CD14-positive monocyte (primary cell): ENCODE data around the gene AKR1D1. TPM values are rescaled to one million over a fixed set of nuclear protein-coding genes. Genes with fewer than 3 reads are reported as not detected.
"Not testable (repeated sequence)": the region's sequence is repeated elsewhere in the genome, so short reads cannot be mapped to it uniquely, and the experiment has no call there.

Experiments used
- DNase-seq, 3 donors: peaks; one replicate each; pipeline ENCODE4 v3.0.0-alpha.2; 2011 to 2022
- H2AFZ ChIP-seq: 2 replicates; pipeline ENCODE4 v1.6.0; 2012; ENCODE audit warnings: mild to moderate bottlenecking, low read depth, low read length, inconsistent platforms; ENCODE audit not compliant: insufficient read depth, poor library complexity, severe bottlenecking
- H3K27ac ChIP-seq, 2 donors: 1 replicate in 1 of 2; 2 replicates in 1 of 2; pipeline ENCODE4 v1.5.1; 2012 to 2013; ENCODE audit warnings: low read length in 2 of 2, control low read depth in 1 of 2, inconsistent platforms in 1 of 2, low read depth in 1 of 2, mild to moderate bottlenecking in 1 of 2
- H3K27me3 ChIP-seq, 2 donors: one replicate each; pipeline versions ENCODE4 v1.6.0 to v1.6.1; 2011 to 2013; ENCODE audit warnings: low read length in 2 of 2; ENCODE audit not compliant: control insufficient read depth in 2 of 2, insufficient read depth in 2 of 2
- H3K36me3 ChIP-seq, 2 donors: replicated peaks in 1 of 2; 1 replicate in 1 of 2; 2 replicates in 1 of 2; pipeline versions ENCODE4 v1.5.1 to v1.6.1; 2012 to 2013; ENCODE audit warnings: low read length in 2 of 2, control low read depth in 1 of 2, inconsistent platforms in 1 of 2, mild to moderate bottlenecking in 1 of 2; ENCODE audit not compliant: insufficient read depth in 2 of 2, control insufficient read depth in 1 of 2
- H3K4me1 ChIP-seq, 2 donors: 1 replicate in 1 of 2; 2 replicates in 1 of 2; pipeline versions ENCODE4 v1.5.1 to v1.6.1; 2012 to 2013; ENCODE audit warnings: low read length in 2 of 2, control low read depth in 1 of 2, inconsistent platforms in 1 of 2, mild to moderate bottlenecking in 1 of 2, moderate library complexity in 1 of 2; ENCODE audit not compliant: insufficient read depth in 2 of 2, control insufficient read depth in 1 of 2
- H3K4me2 ChIP-seq: replicated peaks from 2 replicates; pipeline ENCODE3; 2012; ENCODE audit warnings: low read length, moderate library complexity, mild to moderate bottlenecking; ENCODE audit not compliant: poor library complexity, severe bottlenecking; ENCODE audit errors: extremely low read depth
- H3K4me3 ChIP-seq, 3 experiments: fragments of 200-600 bp in 1 of 3; sonication (generic) in 1 of 3; replicated peaks in 1 of 3; 1 replicate in 2 of 3; 2 replicates in 1 of 3; pipeline ENCODE4 v1.5.1; 2011 to 2013; ENCODE audit warnings: low read length in 3 of 3, mild to moderate bottlenecking in 3 of 3, control low read depth in 2 of 3, low read depth in 2 of 3, inconsistent platforms in 1 of 3, moderate library complexity in 1 of 3
- H3K79me2 ChIP-seq: 2 replicates; pipeline ENCODE4 v1.6.0; 2012; ENCODE audit warnings: mild to moderate bottlenecking, control low read depth, inconsistent platforms, low read length, moderate library complexity; ENCODE audit not compliant: insufficient read depth
- H3K9ac ChIP-seq: 2 replicates; pipeline ENCODE4 v1.6.0; 2017; ENCODE audit warnings: low read length, mild to moderate bottlenecking; ENCODE audit not compliant: insufficient read depth, poor library complexity, severe bottlenecking
- H3K9me3 ChIP-seq, 2 donors: replicated peaks in 1 of 2; 1 replicate in 1 of 2; 2 replicates in 1 of 2; pipeline versions ENCODE4 v1.5.1 to v1.6.1; 2012 to 2013; ENCODE audit warnings: low read length in 2 of 2, control low read depth in 1 of 2; ENCODE audit not compliant: control insufficient read depth in 1 of 2, insufficient read depth in 1 of 2
- H4K20me1 ChIP-seq: 2 replicates; pipeline ENCODE4 v1.6.0; 2012; ENCODE audit warnings: mild to moderate bottlenecking, low read length, control low read depth, moderate library complexity; ENCODE audit not compliant: insufficient read depth
- H3K27ac Mint-ChIP-seq, 7 donors: one replicate each; pipeline ENCODE4 v1.8.0; 2020; ENCODE audit warnings: mild to moderate bottlenecking in 7 of 7, mixed read lengths in 7 of 7, moderate library complexity in 6 of 7, inconsistent platforms in 2 of 7
- H3K27me3 Mint-ChIP-seq, 3 donors: one replicate each; pipeline ENCODE4 v1.8.0; 2021 to 2022; ENCODE audit warnings: low read depth in 3 of 3, mild to moderate bottlenecking in 3 of 3, mixed read lengths in 3 of 3, moderate library complexity in 3 of 3, inconsistent platforms in 1 of 3
- H3K36me3 Mint-ChIP-seq, 2 donors: one replicate each; pipeline ENCODE4 v1.8.0; 2020; ENCODE audit warnings: mixed read lengths in 2 of 2, inconsistent platforms in 1 of 2, mild to moderate bottlenecking in 1 of 2
- H3K4me1 Mint-ChIP-seq: one replicate; pipeline ENCODE4 v1.8.0; 2020; ENCODE audit warnings: mild to moderate bottlenecking, mixed read lengths
- H3K4me3 Mint-ChIP-seq, 2 donors: one replicate each; pipeline ENCODE4 v1.8.0; 2020; ENCODE audit warnings: mild to moderate bottlenecking in 2 of 2, mixed read lengths in 2 of 2, moderate library complexity in 1 of 2
- H3K9me3 Mint-ChIP-seq, 7 donors: one replicate each; pipeline ENCODE4 v1.8.0; 2020 to 2022; ENCODE audit warnings: mixed read lengths in 7 of 7, mild to moderate bottlenecking in 6 of 7, moderate library complexity in 6 of 7, inconsistent platforms in 2 of 7
- WGBS: methylation state at CpG from one replicate; pipeline ENCODE4 v1.1.5; 2013; ENCODE audit warnings: missing lambda C conversion rate; ENCODE audit not compliant: insufficient coverage; 5-methylcytosine and 5-hydroxymethylcytosine counted together
- intact Hi-C, 2 donors: fragments of 100-400 bp; cut with micrococcal nuclease; formaldehyde crosslinking; loops; one replicate each; pipeline versions ENCODE4 v1.15.0 to v1.15.1; 2023
- polyA plus RNA-seq, 3 donors: library from polyadenylated mRNA; depleted of rRNA in 1 of 3; unstranded in 2 of 3; stranded (reverse) in 1 of 3; fragments of 300-500 nt in 2 of 3; fragments of >200 nt in 1 of 3; fragmentation: Illumina TruSeq in 2 of 3; gene quantifications; 1 replicate in 2 of 3; 2 replicates in 1 of 3; pipeline ENCODE4 v1.2.3, GENCODE V29; 2012 to 2021
- TF ChIP-seq, protein P1 (sequence below): fragments of 200-600 bp; IDR thresholded peaks from one replicate; pipeline ENCODE4 v1.8.0; 2022; ENCODE audit warnings: antibody characterized with exemption, mild to moderate bottlenecking

The AKR1D1 gene
- polyA plus RNA-seq, 3 donors, result not detected

DNA sequence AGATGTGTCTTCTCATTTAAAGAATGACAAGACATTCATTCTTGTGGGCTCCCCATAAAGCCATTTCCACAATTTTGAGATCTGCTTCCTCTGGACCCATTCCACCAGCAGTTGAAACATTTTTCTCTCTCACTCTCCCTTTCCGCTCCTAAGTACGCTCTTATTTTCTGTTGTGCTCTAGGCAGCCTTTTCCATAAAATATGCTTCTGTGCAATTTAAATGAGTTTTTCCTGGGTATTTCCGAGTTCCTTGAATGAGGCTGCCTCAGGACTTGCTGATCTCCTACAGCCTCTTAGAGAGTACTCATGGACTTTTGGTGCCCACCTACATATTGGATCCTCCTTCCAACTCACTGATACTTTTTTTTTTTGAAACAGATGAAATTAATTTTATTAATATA is 23.6 kb upstream of the AKR1D1 start:
- Histone ChIP-seq H3K27ac (no peak overlapping the region), H3K79me2 (no peaks in the 10 kb centered on the region), H4K20me1 (no peaks in the 10 kb centered on the region), H3K9ac (no peak overlapping the region), H3K4me1 (no peaks in the 10 kb centered on the region), H3K9me3 (peaks cover 0 to 6% of the 10 kb centered on the region in 2 donors), H3K4me2 (no peak overlapping the region), H3K36me3 (no peaks in the 10 kb centered on the region), H3K27me3 (no peaks in the 10 kb centered on the region), H2AFZ (no peak overlapping the region), H3K4me3 (no peak overlapping the region)
- TF ChIP-seq, protein P1, sequence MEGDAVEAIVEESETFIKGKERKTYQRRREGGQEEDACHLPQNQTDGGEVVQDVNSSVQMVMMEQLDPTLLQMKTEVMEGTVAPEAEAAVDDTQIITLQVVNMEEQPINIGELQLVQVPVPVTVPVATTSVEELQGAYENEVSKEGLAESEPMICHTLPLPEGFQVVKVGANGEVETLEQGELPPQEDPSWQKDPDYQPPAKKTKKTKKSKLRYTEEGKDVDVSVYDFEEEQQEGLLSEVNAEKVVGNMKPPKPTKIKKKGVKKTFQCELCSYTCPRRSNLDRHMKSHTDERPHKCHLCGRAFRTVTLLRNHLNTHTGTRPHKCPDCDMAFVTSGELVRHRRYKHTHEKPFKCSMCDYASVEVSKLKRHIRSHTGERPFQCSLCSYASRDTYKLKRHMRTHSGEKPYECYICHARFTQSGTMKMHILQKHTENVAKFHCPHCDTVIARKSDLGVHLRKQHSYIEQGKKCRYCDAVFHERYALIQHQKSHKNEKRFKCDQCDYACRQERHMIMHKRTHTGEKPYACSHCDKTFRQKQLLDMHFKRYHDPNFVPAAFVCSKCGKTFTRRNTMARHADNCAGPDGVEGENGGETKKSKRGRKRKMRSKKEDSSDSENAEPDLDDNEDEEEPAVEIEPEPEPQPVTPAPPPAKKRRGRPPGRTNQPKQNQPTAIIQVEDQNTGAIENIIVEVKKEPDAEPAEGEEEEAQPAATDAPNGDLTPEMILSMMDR, result no peak
- H3K4me1 Mint-ChIP-seq, result peaks cover 4% of the 10 kb centered on the region
- DNase-seq, result no peak
- peaks cover 6 to 17% (median 12%) of the 10 kb centered on the region in 7 donors for H3K9me3 Mint-ChIP-seq
- WGBS, result 80% methylated on average over 1 of the region's 3 CpGs
- no peak overlapping the region for H3K4me3 Mint-ChIP-seq
- peaks cover 0 to 2% (median 2%) of the 10 kb centered on the region in 3 donors for H3K27me3 Mint-ChIP-seq
- H3K36me3 Mint-ChIP-seq, result no peaks in the 10 kb centered on the region
- intact Hi-C loops, result no loop called here
- no peak overlapping the region for H3K27ac Mint-ChIP-seq

DNA sequence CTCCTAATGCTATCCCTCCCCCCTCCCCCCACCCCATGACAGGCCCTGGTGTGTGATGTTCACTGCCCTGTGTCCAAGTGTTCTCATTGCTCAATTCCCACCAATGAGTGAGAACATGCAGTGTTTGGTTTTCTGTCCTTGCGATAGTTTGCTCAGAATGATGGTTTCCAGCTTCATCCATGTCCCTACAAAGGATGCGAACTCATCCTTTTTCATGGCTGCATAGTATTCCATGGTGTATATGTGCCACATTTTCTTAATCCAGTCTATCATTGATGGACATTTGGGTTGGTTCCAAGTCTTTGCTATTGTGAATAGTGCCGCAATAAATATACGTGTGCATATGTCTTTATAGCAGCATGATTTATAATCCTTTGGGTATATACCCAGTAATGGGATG is 20.6 kb upstream of the AKR1D1 start:
- H3K4me1 ChIP-seq, H3K4me1 Mint-ChIP-seq, H3K27me3 Mint-ChIP-seq, H3K27ac ChIP-seq, H3K4me3 ChIP-seq, H3K79me2 ChIP-seq, H3K27ac Mint-ChIP-seq, H4K20me1 ChIP-seq, H3K36me3 Mint-ChIP-seq, intact Hi-C loops, H2AFZ ChIP-seq, H3K36me3 ChIP-seq, H3K27me3 ChIP-seq, H3K9ac ChIP-seq, H3K9me3 ChIP-seq, H3K4me2 ChIP-seq, DNase-seq, H3K4me3 Mint-ChIP-seq: not testable (repeated sequence)
- peaks cover 6 to 17% (median 11%) of the 10 kb centered on the region in 7 donors for H3K9me3 Mint-ChIP-seq
- no CpG with 5 or more reads among the region's 4 CpGs for WGBS
